ENCODE data around the gene PDE1C.
"Not testable (repeated sequence)": the region's sequence is repeated elsewhere in the genome, so short reads cannot be mapped to it uniquely, and the experiment has no call there.

PDE1C gene

GRCh38 chr7:32042900-32043299, 27.3 kb downstream of the PDE1C start:
- no peak for DNase-seq

GRCh38 chr7:32039000-32039756, 31.0 kb downstream of the PDE1C start:
- DNase-seq = no peak

- DNase-seq = no peak
Observed at GRCh38 chr7:32037650-32038198, 32.5 kb downstream of the PDE1C start.

- no peak for DNase-seq
Observed at GRCh38 chr7:32036557-32036956, 33.6 kb downstream of the PDE1C start.

GRCh38 chr7:32034052-32034451, 36.2 kb downstream of the PDE1C start:
- no peak for DNase-seq

GRCh38 chr7:32033006-32033405, 37.2 kb downstream of the PDE1C start:
- DNase-seq = no peak

- no peak for DNase-seq
Observed at GRCh38 chr7:32032211-32032610, 38.0 kb downstream of the PDE1C start.

- no peak for DNase-seq
Observed at GRCh38 chr7:32030904-32031692, 39.1 kb downstream of the PDE1C start.

GRCh38 chr7:32026083-32026425, 44.2 kb downstream of the PDE1C start:
- DNase-seq = no peak

GRCh38 chr7:32025381-32026082, 44.7 kb downstream of the PDE1C start:
- DNase-seq = no peak

- no peak for DNase-seq
Observed at GRCh38 chr7:32023376-32023775, 46.8 kb downstream of the PDE1C start.

GRCh38 chr7:32022966-32023365, 47.2 kb downstream of the PDE1C start:
- no peak for DNase-seq

- no peak for DNase-seq
Observed at GRCh38 chr7:32020551-32021159, 49.6 kb downstream of the PDE1C start.

GRCh38 chr7:32018845-32019578, 51.2 kb downstream of the PDE1C start:
- no peak for DNase-seq

- no peak for DNase-seq
Observed at GRCh38 chr7:32015133-32015532, 55.1 kb downstream of the PDE1C start.

GRCh38 chr7:32013471-32013870, 56.7 kb downstream of the PDE1C start:
- DNase-seq = not testable (repeated sequence)

- no peak for DNase-seq
Observed at GRCh38 chr7:32005577-32005976, 64.6 kb downstream of the PDE1C start.

GRCh38 chr7:32001948-32002347, 68.3 kb downstream of the PDE1C start:
- DNase-seq = no peak

- DNase-seq = no peak
Observed at GRCh38 chr7:31997423-31997822, 72.8 kb downstream of the PDE1C start.

- DNase-seq = no peak
Observed at GRCh38 chr7:31995134-31995533, 75.1 kb downstream of the PDE1C start.

- no peak for DNase-seq
Observed at GRCh38 chr7:31991846-31992245, 78.4 kb downstream of the PDE1C start.

- no peak for DNase-seq
Observed at GRCh38 chr7:31991406-31991805, 78.8 kb downstream of the PDE1C start.

All from central memory CD4-positive, alpha-beta T cell (primary cell).